GM10248 (cell line): ENCODE measurements around the gene MSH5.

Experiments
- CTCF ChIA-PET: fragments of 300-600 bp; sonication (Branson Sonifier 250); formaldehyde crosslinking; extraction: SDS; loops from one replicate; lab custom pipeline; 2021; ENCODE audit warnings: antibody characterized with exemption; lab: Yijun Ruan, JAX
- POLR2A ChIA-PET: fragments of 350-650 bp; sonication (Branson Sonifier 250); formaldehyde crosslinking; extraction: SDS; loops from one replicate; lab custom pipeline; 2020; ENCODE audit warnings: antibody characterized with exemption; lab: Yijun Ruan, JAX
- DNase-seq: peaks from one replicate; pipeline ENCODE4 v3.0.0; 2012; ENCODE audit errors: extremely low spot score
- CTCF ChIP-seq: IDR thresholded peaks from 2 replicates; pipeline ENCODE4 v1.5.1; 2012; ENCODE audit warnings: mild to moderate bottlenecking, low read depth; ENCODE audit errors: extremely low read depth, missing control alignments, control extremely low read depth

Gene MSH5

GRCh38 chr6:31723245-31723979 lies 16.4 kb upstream of the MSH5 start, which contains the start of gene MPIG6B:
MPIG6B (plus strand) TSS chr6:31723373; CDS start chr6:31723384, 11 bp downstream.
- no peak for DNase-seq
- no peak for TF ChIP-seq CTCF
- POLR2A ChIA-PET: interaction anchor here (0.6 kb wide), 1 partner anchor 39 kb away, joined by 5 read pairs; no protein-coding TSS in a partner anchor
- CTCF ChIA-PET: interaction anchor here (0.9 to 2.0 kb wide), 5 partner anchors 9 to 39 kb away, joined by 3 to 7 read pairs (median 4); partner anchors contain the start of gene CLIC1

- CTCF ChIA-PET: interaction anchor here (1.5 to 7.2 kb wide), 4 partner anchors 10 to 39 kb away, joined by 3 to 64 read pairs (median 6); partner anchors contain the start of genes CLIC1 and MSH5
- no peak for DNase-seq
- no peak for TF ChIP-seq CTCF
- POLR2A ChIA-PET: no interaction called here
Observed at GRCh38 chr6:31723980-31724691, 15.7 kb upstream of the MSH5 start.

GRCh38 chr6:31725502-31726350 lies 14.1 kb upstream of the MSH5 start:
- CTCF ChIA-PET: interaction anchor here (1.0 to 7.2 kb wide), 3 partner anchors 13 to 19 kb away, joined by 4 to 64 read pairs (median 5); partner anchors contain the start of genes CLIC1, LY6G6F and MSH5
- no peak for TF ChIP-seq CTCF
- POLR2A ChIA-PET: interaction anchor here (0.7 kb wide), 1 partner anchor 13 kb away, joined by 5 read pairs; no protein-coding TSS in a partner anchor
- no peak for DNase-seq

- CTCF ChIA-PET: interaction anchor here (1.2 to 7.2 kb wide), 9 partner anchors 12 to 103 kb away, joined by 3 to 64 read pairs (median 7); partner anchors contain the start of genes CLIC1, LY6G6D and MSH5
- POLR2A ChIA-PET: interaction anchor here (1.0 to 1.7 kb wide), 6 partner anchors 9 to 135 kb away, joined by 3 to 6 read pairs (median 4); partner anchors contain the start of genes CLIC1, HSPA1A, HSPA1B and HSPA1L
Observed at GRCh38 chr6:31727034-31727716, 12.6 kb upstream of the MSH5 start.

More at GRCh38 chr6:31727034-31727716, 12.6 kb upstream of the MSH5 start:
- DNase-seq: peak; percentile 87
- TF ChIP-seq CTCF: no peak
